HT1080 (cell line): ENCODE data around the gene SMC6. TPM values are rescaled to one million over a fixed set of nuclear protein-coding genes. Genes with fewer than 3 reads are reported as not detected.

Experiments
- DNase-seq: peaks from one replicate; pipeline ENCODE4 v3.0.0-alpha.2; 2015; ENCODE audit warnings: low read depth
- total RNA-seq: library from RNA; depleted of rRNA; stranded (reverse); fragments of >200 nt; shearing (Covaris generic); gene quantifications from 2 replicates; pipeline ENCODE4 v1.2.3, GENCODE V29; 2014; rRNA removed

SMC6 gene
- total RNA-seq, 1 experiment from 2014 or later, result 19.6 TPM

DNA sequence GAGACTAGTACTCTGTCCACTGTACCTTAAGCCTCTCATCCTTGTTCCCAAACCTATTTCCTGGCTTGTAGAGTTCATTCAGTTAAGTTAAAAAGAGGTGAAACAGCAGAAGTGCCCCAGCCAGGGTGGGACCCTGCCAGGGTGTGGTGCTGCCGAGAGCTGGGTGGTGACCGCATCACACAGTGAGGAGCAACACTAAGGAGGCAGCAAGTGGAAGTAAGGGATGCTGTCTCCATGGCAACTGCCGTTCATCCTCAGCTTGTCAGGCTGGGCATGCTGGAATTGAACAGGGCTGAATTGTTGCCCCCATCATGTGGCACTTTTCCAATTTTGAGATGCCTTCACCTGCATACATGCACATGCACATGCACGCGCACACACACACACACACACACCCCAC, 136.1 kb downstream of the SMC6 start:
- DNase-seq, result no peak

- DNase-seq, result no peak
Observed at GRCh38 chr2:17616405-17616804, 137.2 kb downstream of the SMC6 start.

- DNase-seq, result peak; percentile 99
Observed at GRCh38 chr2:17615728-17616351, 137.8 kb downstream of the SMC6 start.

- DNase-seq, result no peak
Observed at GRCh38 chr2:17615147-17615546, 138.5 kb downstream of the SMC6 start.

GRCh38 chr2:17614174-17614930, 139.3 kb downstream of the SMC6 start:
- DNase-seq, result no peak

Other genes with a start within 250 kb of the SMC6 start
- gene RAD51AP2, start 235.4 kb downstream of the SMC6 start, total RNA-seq, result not detected in 2 replicates
- gene VSNL1, start 213.1 kb downstream of the SMC6 start, total RNA-seq, result not detected in 2 replicates
- gene GEN1, start 328 bp upstream of the SMC6 start, total RNA-seq, result 11.0 and 11.9 TPM in 2 replicates
- gene MSGN1, start 62.6 kb upstream of the SMC6 start, total RNA-seq, result not detected in 2 replicates
- gene KCNS3, start 124.9 kb upstream of the SMC6 start, total RNA-seq, result 8.8 and 9.9 TPM in 2 replicates